CD8-positive, alpha-beta memory T cell (primary cell): ENCODE results near the gene ARHGAP9. TPM values are rescaled to one million over a fixed set of nuclear protein-coding genes. Genes with fewer than 3 reads are reported as not detected.

Experiments used
- CTCF ChIA-PET: fragments of 350-600 bp; sonication (Branson Sonifier 250); formaldehyde crosslinking; loops from one replicate; lab custom pipeline; 2021; ENCODE audit warnings: antibody characterized with exemption; lab: Charles Lee
- POLR2A ChIA-PET: fragments of 350-600 bp; sonication (Branson Sonifier 250); formaldehyde crosslinking; loops from one replicate; lab custom pipeline; 2021; ENCODE audit warnings: antibody characterized with exemption; lab: Charles Lee
- DNase-seq, 5 donors: peaks; one replicate each; pipeline versions ENCODE4 v3.0.0 to v3.0.0-alpha.2; 2020 to 2022; ENCODE audit warnings: mixed read lengths in 1 of 5
- H3K27ac ChIP-seq: one replicate; pipeline ENCODE4 v1.7.0; 2013; ENCODE audit warnings: low read depth, mild to moderate bottlenecking, low read length, moderate library complexity
- H3K27me3 ChIP-seq: 2 replicates; pipeline ENCODE4 v1.7.0; 2013; ENCODE audit warnings: low read length, mild to moderate bottlenecking; ENCODE audit not compliant: insufficient read depth, poor library complexity, severe bottlenecking
- H3K36me3 ChIP-seq: 2 replicates; pipeline ENCODE4 v1.7.0; 2013; ENCODE audit warnings: mild to moderate bottlenecking, low read length, moderate library complexity; ENCODE audit not compliant: insufficient read depth
- H3K4me1 ChIP-seq: 2 replicates; pipeline ENCODE4 v1.7.0; 2013; ENCODE audit warnings: mild to moderate bottlenecking, low read length, moderate library complexity; ENCODE audit not compliant: insufficient read depth
- H3K4me3 ChIP-seq: 2 replicates; pipeline ENCODE4 v1.7.0; 2013; ENCODE audit warnings: mild to moderate bottlenecking, low read length
- H3K9me3 ChIP-seq: 2 replicates; pipeline ENCODE4 v1.7.0; 2013; ENCODE audit warnings: mild to moderate bottlenecking, low read length
- H3K27ac Mint-ChIP-seq, 8 donors: one replicate each; pipeline ENCODE4 v1.8.0; 2020 to 2021; ENCODE audit warnings: mixed read lengths in 8 of 8, mild to moderate bottlenecking in 6 of 8, inconsistent platforms in 3 of 8, moderate library complexity in 3 of 8
- H3K27me3 Mint-ChIP-seq, 2 donors: one replicate each; pipeline ENCODE4 v1.8.0; 2020 to 2021; ENCODE audit warnings: mixed read lengths in 2 of 2, mild to moderate bottlenecking in 1 of 2, moderate library complexity in 1 of 2
- H3K36me3 Mint-ChIP-seq, 3 donors: one replicate each; pipeline ENCODE4 v1.8.0; 2020 to 2021; ENCODE audit warnings: mixed read lengths in 3 of 3, inconsistent platforms in 1 of 3, mild to moderate bottlenecking in 1 of 3
- H3K4me1 Mint-ChIP-seq, 3 donors: one replicate each; pipeline ENCODE4 v1.8.0; 2020 to 2021; ENCODE audit warnings: mixed read lengths in 3 of 3, inconsistent platforms in 1 of 3, mild to moderate bottlenecking in 1 of 3
- H3K4me3 Mint-ChIP-seq, 7 donors: one replicate each; pipeline ENCODE4 v1.8.0; 2020 to 2021; ENCODE audit warnings: mixed read lengths in 7 of 7, mild to moderate bottlenecking in 6 of 7, moderate library complexity in 4 of 7, inconsistent platforms in 2 of 7
- H3K9me3 Mint-ChIP-seq, 5 donors: one replicate each; pipeline ENCODE4 v1.8.0; 2020 to 2022; ENCODE audit warnings: mixed read lengths in 5 of 5, mild to moderate bottlenecking in 3 of 5, moderate library complexity in 2 of 5, inconsistent platforms in 1 of 5
- polyA plus RNA-seq: library from polyadenylated mRNA; unstranded; fragments of 300-500 nt; fragmentation: Illumina TruSeq; gene quantifications from one replicate; pipeline ENCODE4 v1.2.3, GENCODE V29; 2021
- total RNA-seq, 2 experiments: library from RNA; stranded (reverse); gene quantifications; one replicate each; pipeline ENCODE4 v1.2.3, GENCODE V29; 2021

The ARHGAP9 gene
- total and polyA plus RNA-seq, 3 experiments from 2014 or later, result 116 to 181 (median 121) TPM

- peaks cover 16 to 26% (median 16%) of the 10 kb centered on the region in 3 donors for H3K4me1 Mint-ChIP-seq
- CTCF ChIA-PET, result interaction anchor here (1.0 to 1.8 kb wide), 3 partner anchors 17 to 28 kb away, joined by 4 to 9 read pairs (median 6); no protein-coding TSS in a partner anchor
- Histone ChIP-seq H3K9me3 (no peaks in the 10 kb centered on the region), H3K27me3 (no peaks in the 10 kb centered on the region), H3K36me3 (no peaks in the 10 kb centered on the region), H3K27ac (no peak overlapping the region), H3K4me1 (peaks cover 7% of the 10 kb centered on the region), H3K4me3 (no peak overlapping the region)
- POLR2A ChIA-PET, result no interaction called here
- peak overlapping the region in 6 of 8 donors; percentile 2 to 79 (median 30) for H3K27ac Mint-ChIP-seq
- no peak for DNase-seq
- peaks cover 0 to 7% (median 0%) of the 10 kb centered on the region in 3 donors for H3K36me3 Mint-ChIP-seq
- H3K27me3 Mint-ChIP-seq, result no peaks in the 10 kb centered on the region
- H3K9me3 Mint-ChIP-seq, result no peaks in the 10 kb centered on the region
- H3K4me3 Mint-ChIP-seq, result peak overlapping the region in 4 of 7 donors; percentile 15 to 77 (median 64)
These were observed 44.4 kb downstream of the ARHGAP9 start for GRCh38 chr12:57435293-57435692.

- no peak within 1 kb of the TSS for H3K4me3 ChIP-seq
- CTCF ChIA-PET, result interaction anchor here (1.0 to 1.8 kb wide), 3 partner anchors 18 to 28 kb away, joined by 4 to 9 read pairs (median 6); no protein-coding TSS in a partner anchor
- Mint-ChIP-seq H3K4me1 (peaks cover 21 to 32% (median 23%) of the 10 kb centered on the region in 3 donors), H3K4me3 (peak within 1 kb of the TSS in 4 of 7 donors; percentile 15 to 77 (median 64)), H3K27ac (peak within 1 kb of the TSS in 6 of 8 donors; percentile 2 to 79 (median 35)), H3K9me3 (no peaks in the 10 kb centered on the region), H3K27me3 (no peaks in the 10 kb centered on the region), H3K36me3 (peaks cover 0 to 9% (median 0%) of the 10 kb centered on the region in 3 donors)
- peaks cover 11% of the 10 kb centered on the region for H3K4me1 ChIP-seq
- POLR2A ChIA-PET, result no interaction called here
- DNase-seq, result no peak
- H3K9me3 ChIP-seq, result no peaks in the 10 kb centered on the region
- no peaks in the 10 kb centered on the region for H3K36me3 ChIP-seq
- no peaks in the 10 kb centered on the region for H3K27me3 ChIP-seq
- H3K27ac ChIP-seq, result no peak within 1 kb of the TSS
These were observed 45.0 kb downstream of the ARHGAP9 start, which contains the start of gene INHBC for GRCh38 chr12:57434517-57435223. Gene INHBC, plus strand, starts transcription at chr12:57434784. Its CDS starts 103 bp downstream, at chr12:57434887.

GRCh38 chr12:57433370-57433769 lies 46.3 kb downstream of the ARHGAP9 start:
- H3K36me3 Mint-ChIP-seq, result peaks cover 0 to 11% (median 0%) of the 10 kb centered on the region in 3 donors
- no peak overlapping the region for H3K27ac Mint-ChIP-seq
- no peaks in the 10 kb centered on the region for H3K9me3 ChIP-seq
- H3K27me3 ChIP-seq, result no peaks in the 10 kb centered on the region
- no peak overlapping the region for H3K27ac ChIP-seq
- POLR2A ChIA-PET, result no interaction called here
- H3K4me3 ChIP-seq, result no peak overlapping the region
- no peaks in the 10 kb centered on the region for H3K36me3 ChIP-seq
- no peaks in the 10 kb centered on the region for H3K9me3 Mint-ChIP-seq
- H3K4me1 Mint-ChIP-seq, result peaks cover 31 to 45% (median 35%) of the 10 kb centered on the region in 3 donors
- H3K27me3 Mint-ChIP-seq, result no peaks in the 10 kb centered on the region
- no peak for DNase-seq
- peaks cover 19% of the 10 kb centered on the region for H3K4me1 ChIP-seq
- no peak overlapping the region for H3K4me3 Mint-ChIP-seq
- CTCF ChIA-PET, result interaction anchor here (0.6 to 1.6 kb wide), 3 partner anchors 20 to 47 kb away, joined by 3 to 6 read pairs (median 6); partner anchors contain the start of genes ARHGAP9 and GLI1

- POLR2A ChIA-PET, result no interaction called here
These were observed 47.9 kb downstream of the ARHGAP9 start for GRCh38 chr12:57431654-57432188.

GRCh38 chr12:57430931-57431566 lies 48.6 kb downstream of the ARHGAP9 start, which contains the start of gene R3HDM2:
Gene R3HDM2, minus strand, starts transcription at chr12:57431043. Its CDS starts 120,615 bp downstream, at chr12:57310428.
- H3K27ac Mint-ChIP-seq, result peak within 1 kb of the TSS; percentile 91 to 100 (median 100)
- CTCF ChIA-PET, result interaction anchor here (1.0 kb wide), 1 partner anchor 28 kb away, joined by 3 read pairs; no protein-coding TSS in a partner anchor
- Histone ChIP-seq H3K4me3 (peak within 1 kb of the TSS; percentile 59), H3K36me3 (no peaks in the 10 kb centered on the region), H3K27me3 (no peaks in the 10 kb centered on the region), H3K27ac (peak within 1 kb of the TSS; percentile 85), H3K9me3 (no peaks in the 10 kb centered on the region), H3K4me1 (peaks cover 24% of the 10 kb centered on the region)
- DNase-seq, result peak; percentile 91 to 96 (median 94)
- no peaks in the 10 kb centered on the region for H3K27me3 Mint-ChIP-seq
- POLR2A ChIA-PET, result interaction anchor here (1.4 kb wide), 1 partner anchor 28 kb away, joined by 6 read pairs; no protein-coding TSS in a partner anchor
- peaks cover 0 to 19% (median 0%) of the 10 kb centered on the region in 3 donors for H3K36me3 Mint-ChIP-seq
- peaks cover 44 to 62% (median 51%) of the 10 kb centered on the region in 3 donors for H3K4me1 Mint-ChIP-seq
- peak within 1 kb of the TSS; percentile 91 to 100 (median 99) for H3K4me3 Mint-ChIP-seq
- no peaks in the 10 kb centered on the region for H3K9me3 Mint-ChIP-seq

More at GRCh38 chr12:57431654-57432188, 47.9 kb downstream of the ARHGAP9 start:
- Histone ChIP-seq H3K27me3 (no peaks in the 10 kb centered on the region), H3K4me3 (peak overlapping the region; percentile 59), H3K9me3 (no peaks in the 10 kb centered on the region), H3K27ac (peak overlapping the region; percentile 85), H3K36me3 (no peaks in the 10 kb centered on the region), H3K4me1 (peaks cover 19% of the 10 kb centered on the region)
- DNase-seq, result no peak
- H3K27me3 Mint-ChIP-seq, result no peaks in the 10 kb centered on the region
- peaks cover 39 to 56% (median 45%) of the 10 kb centered on the region in 3 donors for H3K4me1 Mint-ChIP-seq
- H3K36me3 Mint-ChIP-seq, result peaks cover 0 to 13% (median 0%) of the 10 kb centered on the region in 3 donors
- peak overlapping the region; percentile 91 to 100 (median 100) for H3K27ac Mint-ChIP-seq
- H3K4me3 Mint-ChIP-seq, result peak overlapping the region; percentile 91 to 99 (median 94)
- CTCF ChIA-PET, result interaction anchor here (0.9 to 1.0 kb wide), 2 partner anchors 24 to 27 kb away, joined by 3 read pairs; partner anchors contain the start of gene INHBE
- no peaks in the 10 kb centered on the region for H3K9me3 Mint-ChIP-seq

GRCh38 chr12:57430112-57430930 lies 49.3 kb downstream of the ARHGAP9 start:
- H3K4me1 ChIP-seq, result peaks cover 24% of the 10 kb centered on the region
- CTCF ChIA-PET, result interaction anchor here (0.6 to 1.5 kb wide), 5 partner anchors 9 to 215 kb away, joined by 3 to 6 read pairs (median 3); partner anchors contain the start of genes GLI1 and INHBE
- H3K4me3 ChIP-seq, result peak overlapping the region; percentile 59
- peak in 2 of 5 donors; percentile 32 to 63 for DNase-seq
- peak overlapping the region; percentile 91 to 100 (median 100) for H3K27ac Mint-ChIP-seq
- peaks cover 0 to 24% (median 0%) of the 10 kb centered on the region in 3 donors for H3K36me3 Mint-ChIP-seq
- H3K36me3 ChIP-seq, result no peaks in the 10 kb centered on the region
- peak overlapping the region; percentile 91 to 100 (median 99) for H3K4me3 Mint-ChIP-seq
- POLR2A ChIA-PET, result interaction anchor here (0.5 to 1.4 kb wide), 4 partner anchors 28 to 746 kb away, joined by 3 to 6 read pairs (median 4); no protein-coding TSS in a partner anchor
- peaks cover 44 to 62% (median 48%) of the 10 kb centered on the region in 3 donors for H3K4me1 Mint-ChIP-seq
- H3K27me3 Mint-ChIP-seq, result no peaks in the 10 kb centered on the region
- H3K9me3 ChIP-seq, result no peaks in the 10 kb centered on the region
- no peaks in the 10 kb centered on the region for H3K27me3 ChIP-seq
- H3K27ac ChIP-seq, result peak overlapping the region; percentile 85
- no peaks in the 10 kb centered on the region for H3K9me3 Mint-ChIP-seq
